Stimulated activated CD4-positive, alpha-beta T cell treated with anti-CD3 and anti-CD28 coated beads, Interleukin-1b, Interleukin-23, amount 100 ng/mL, for 4 hours (primary cell): Measurements from ENCODE around the gene RANBP6.
A peak's percentile ranks its signal among the peaks of the same experiment; 100 is the strongest.

ENCODE experiments used
- DNase-seq, 2 donors: peaks; one replicate each; pipeline ENCODE4 v3.0.0-alpha.2; 2020; ENCODE audit warnings: low read depth in 2 of 2

The RANBP6 gene

DNA sequence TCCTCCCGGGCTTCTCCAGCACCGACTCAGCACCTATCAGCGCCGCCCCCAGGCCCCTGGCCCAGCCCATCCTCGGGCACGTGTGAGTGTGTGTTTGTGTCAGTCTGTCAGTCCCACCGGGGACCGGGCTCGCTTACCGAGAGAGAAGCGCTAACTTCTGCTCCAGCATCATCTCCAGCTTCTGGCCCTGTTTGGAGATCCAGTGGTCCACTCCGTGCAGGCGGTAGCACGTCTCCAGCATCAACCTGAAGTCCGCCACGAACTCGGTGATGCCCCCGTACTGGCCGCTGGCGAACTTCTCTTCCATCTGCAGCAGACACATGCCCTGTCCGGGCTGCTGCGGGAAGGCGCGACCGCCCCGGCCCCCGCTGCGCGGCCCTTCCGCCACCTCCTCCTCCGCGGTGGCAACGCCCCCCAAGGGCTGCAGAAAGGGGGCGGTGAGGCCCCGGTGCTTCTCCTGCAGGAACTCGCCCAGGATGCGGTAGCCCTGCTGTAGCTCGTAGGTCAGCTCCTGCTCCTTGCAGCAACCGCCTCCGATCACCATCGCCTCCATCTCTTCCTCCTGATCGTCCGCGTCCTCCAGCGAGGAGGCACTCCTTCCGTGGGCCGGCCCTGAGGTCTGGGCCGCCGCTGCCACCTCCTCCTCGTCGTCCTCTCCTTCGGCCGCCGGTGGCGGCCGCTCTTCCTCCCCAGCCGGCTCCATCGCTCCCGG lies 8.2 kb downstream of the RANBP6 start:
- DNase-seq: peak; percentile 94 to 96

GRCh38 chr9:6006749-6007057 lies 8.7 kb downstream of the RANBP6 start:
- DNase-seq: no peak

DNA sequence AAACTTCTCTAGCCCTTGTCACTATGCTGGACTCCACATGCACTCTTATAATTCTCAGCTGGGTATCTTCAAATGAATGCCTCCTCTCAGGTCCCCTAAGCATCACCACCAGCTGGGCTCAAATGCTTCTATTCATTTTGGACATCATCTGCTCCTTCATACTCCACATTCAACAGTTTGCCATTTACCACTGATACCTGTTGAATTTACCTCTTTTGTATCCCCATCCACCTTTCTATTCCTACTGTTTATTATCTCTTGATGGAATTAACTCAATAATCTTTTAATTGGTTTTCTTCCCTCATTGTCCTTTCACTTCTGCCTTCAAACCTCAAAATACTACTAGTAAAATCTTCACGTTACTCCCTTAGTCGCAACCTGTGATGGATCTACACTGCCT lies 14.5 kb downstream of the RANBP6 start:
- DNase-seq: no peak

- DNase-seq: no peak
Observed at GRCh38 chr9:5999443-6000101, 15.9 kb downstream of the RANBP6 start.

DNA sequence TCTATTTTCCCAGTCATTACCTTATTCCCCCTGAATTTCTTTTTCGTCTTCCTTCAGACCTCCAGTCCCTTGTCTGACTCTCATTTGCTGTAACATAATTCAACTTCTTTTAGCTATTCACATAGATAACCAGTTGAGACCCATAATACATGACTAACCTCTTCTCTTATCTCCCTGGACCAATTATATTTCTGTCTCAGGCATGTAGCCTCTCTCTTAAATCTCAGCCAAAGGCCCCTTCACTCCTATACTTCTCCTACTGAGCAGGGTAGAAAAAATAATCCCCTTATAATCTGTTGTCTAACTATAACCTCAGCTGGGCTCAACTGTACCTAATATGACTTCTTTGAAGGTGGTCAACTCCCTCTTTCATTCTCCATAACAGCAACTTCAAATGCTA lies 20.9 kb downstream of the RANBP6 start:
- DNase-seq: no peak

GRCh38 chr9:5988265-5988664 lies 27.2 kb downstream of the RANBP6 start:
- no peak for DNase-seq

DNA sequence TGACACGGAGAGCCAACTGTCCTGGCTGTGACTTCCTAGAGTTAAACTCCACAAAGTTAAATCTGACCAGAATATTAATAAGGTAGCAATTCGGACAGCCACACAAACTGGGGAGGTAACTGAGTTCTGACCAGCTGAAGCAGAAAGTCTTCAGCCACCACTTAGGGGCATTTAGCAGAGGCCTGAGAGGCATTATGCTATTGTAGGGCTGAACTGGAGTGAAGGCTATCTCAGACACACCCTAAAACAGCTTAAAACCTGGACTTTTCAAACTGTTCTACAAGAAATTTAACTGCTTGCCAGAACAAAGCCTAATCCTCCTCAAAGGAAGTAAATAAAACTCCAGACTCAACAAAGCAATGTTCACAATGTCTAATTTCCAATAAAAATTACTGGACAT lies 32.4 kb downstream of the RANBP6 start:
- DNase-seq: no peak

DNA sequence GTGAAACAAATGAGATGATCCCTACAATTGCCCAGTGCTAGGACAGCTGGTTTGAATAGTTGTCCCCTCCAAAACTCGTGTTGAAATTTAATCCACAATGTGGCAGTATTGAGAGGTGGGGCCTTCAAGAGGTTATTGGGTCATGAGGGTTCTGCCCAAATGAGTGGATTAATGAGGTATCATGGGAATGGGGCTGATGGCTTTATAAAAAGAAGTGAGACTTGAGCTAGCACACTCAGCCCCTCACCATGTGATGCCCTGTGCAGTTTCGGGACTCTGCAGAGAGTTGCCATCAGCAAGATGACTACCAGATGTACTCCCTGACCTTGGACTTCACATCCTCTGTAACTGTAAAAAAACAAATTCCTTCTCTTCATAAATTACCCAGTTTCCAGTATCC lies 33.1 kb downstream of the RANBP6 start:
- DNase-seq: no peak

DNA sequence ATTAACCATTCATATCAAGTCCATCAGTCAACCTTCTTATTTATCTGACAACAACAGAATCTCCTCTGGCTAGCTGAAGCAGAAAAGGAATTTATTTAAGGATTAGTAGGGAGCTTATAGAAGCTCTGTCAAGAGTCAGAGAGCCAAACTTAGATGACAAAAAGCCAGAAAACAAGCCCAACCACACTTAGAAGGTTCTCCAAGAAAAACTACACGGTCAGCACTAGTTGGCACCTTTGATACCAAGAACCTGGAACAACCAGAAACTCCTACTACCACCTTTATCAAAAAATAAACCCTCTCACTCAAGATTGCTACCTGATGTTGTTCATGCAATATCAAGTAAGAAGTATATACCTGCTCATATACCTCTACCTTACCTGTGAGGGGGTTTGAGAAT lies 36.9 kb downstream of the RANBP6 start:
- DNase-seq: no peak

DNA sequence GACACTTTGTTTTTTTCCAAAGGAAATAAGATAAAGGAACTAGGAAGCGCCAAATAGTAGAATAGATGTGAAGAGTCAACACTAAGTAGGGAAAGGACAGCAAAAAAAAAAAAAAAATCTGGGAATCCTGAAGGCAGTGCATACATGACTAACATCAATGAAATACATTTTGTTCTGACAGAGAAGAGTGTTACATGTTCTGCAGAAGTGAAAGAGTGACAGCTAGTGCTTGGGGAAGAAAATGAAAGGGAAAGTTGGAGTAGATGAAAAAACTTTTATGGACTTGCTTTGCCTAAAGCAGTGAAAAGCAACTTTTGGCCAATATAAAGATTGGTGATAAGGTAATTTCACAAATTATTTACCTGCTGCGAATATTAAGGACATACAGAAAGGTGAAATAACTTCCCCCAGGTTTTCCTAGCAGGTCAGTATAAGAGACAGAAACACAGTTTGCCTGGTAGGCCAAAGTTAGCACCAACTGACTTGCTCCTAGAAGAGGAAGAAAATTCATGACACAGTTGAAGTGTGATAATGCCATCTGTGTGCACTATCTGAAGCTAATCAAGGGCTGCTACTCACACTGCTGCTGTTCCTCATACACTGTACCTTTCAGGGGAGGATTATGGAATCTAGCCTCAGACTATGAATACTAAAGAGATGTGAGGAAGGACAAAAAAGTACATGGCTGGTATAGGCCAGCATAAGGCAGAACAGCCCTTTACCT lies 38.6 kb downstream of the RANBP6 start:
- no peak for DNase-seq

- no peak for DNase-seq
Observed at GRCh38 chr9:5971740-5972139, 43.7 kb downstream of the RANBP6 start.
